GM19455 (cell line): ENCODE results near the gene TBC1D30.

Source experiments
- ATAC-seq: cut with Tn5 transposase; IDR thresholded peaks from one replicate; pipeline ENCODE4 v1.9.1; 2021; ENCODE audit not compliant: unreplicated experiment

The TBC1D30 gene

DNA sequence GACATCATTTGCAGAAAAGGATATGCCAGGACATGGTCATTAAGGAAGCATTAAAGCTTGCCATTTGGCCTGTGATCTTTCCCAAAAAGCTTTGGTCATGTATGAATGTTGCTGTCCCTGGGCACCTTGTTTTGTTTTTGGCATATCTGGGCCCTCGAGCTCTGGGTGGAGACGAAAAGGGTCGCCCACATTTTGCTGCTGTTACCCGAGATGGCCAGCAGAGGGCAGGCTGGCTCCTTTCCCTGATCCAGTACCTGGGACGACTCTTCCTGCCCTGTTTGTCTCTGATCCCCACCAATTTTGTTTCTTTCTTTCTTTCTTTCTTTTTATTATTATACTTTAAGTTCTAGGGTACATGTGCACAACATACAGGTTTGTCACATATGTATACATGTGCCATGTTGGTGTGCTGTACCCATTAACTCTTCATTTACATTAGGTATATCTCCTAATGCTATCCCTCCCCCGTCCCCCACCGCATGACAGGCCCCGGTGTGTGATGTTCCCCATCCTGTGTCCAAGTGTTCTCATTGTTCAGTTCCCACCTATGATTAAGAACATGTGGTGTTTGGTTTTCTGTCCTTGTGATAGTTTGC is 22.2 kb upstream of the TBC1D30 start:
- peak; percentile 57 for ATAC-seq

- no peak for ATAC-seq
These were observed 18.3 kb upstream of the TBC1D30 start for GRCh38 chr12:64806173-64806572.

GRCh38 chr12:64806593-64807460 is 17.6 kb upstream of the TBC1D30 start:
- ATAC-seq = no peak

GRCh38 chr12:64808110-64808509 is 16.3 kb upstream of the TBC1D30 start:
- no peak for ATAC-seq

DNA sequence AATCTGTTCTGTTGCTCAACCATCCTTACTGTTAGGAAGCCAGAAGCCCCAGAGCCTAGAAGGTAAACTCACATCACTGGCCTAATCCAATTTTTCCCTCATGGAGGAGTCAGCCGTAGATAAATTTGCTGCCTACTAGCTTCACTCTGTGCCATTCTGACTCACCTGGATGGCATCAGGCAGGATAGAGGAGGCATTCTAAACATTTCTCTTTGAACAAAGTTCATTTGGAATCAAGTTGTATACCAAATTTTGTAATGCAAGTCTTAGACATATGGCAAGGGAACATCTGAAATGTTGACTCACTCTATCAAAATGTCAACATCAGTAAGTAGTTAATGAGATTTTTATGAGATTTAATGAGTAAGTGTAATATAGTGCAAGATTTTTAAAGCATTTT is 13.6 kb upstream of the TBC1D30 start:
- ATAC-seq = no peak

DNA sequence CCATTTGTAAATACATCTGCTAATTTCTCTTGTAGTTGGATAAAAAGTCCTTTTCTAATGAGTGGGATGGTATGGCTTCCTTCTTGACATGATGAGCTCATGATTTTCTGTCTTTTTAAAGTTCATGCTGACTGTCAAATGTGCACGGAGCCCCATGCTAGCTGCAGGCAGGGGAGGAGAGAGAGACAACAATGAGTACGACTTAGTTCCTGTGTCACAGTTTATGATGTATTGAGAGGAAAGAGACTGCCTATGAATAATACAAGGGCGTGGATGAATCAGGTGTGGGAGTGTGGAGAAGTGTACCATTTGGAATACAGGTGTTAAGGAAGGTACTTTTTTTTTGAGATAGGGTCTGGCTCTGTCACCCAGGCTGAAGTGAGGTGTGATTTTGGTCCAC is 10.7 kb upstream of the TBC1D30 start:
- ATAC-seq = no peak

- ATAC-seq = no peak
These were observed 10.0 kb upstream of the TBC1D30 start for GRCh38 chr12:64814432-64814831.

DNA sequence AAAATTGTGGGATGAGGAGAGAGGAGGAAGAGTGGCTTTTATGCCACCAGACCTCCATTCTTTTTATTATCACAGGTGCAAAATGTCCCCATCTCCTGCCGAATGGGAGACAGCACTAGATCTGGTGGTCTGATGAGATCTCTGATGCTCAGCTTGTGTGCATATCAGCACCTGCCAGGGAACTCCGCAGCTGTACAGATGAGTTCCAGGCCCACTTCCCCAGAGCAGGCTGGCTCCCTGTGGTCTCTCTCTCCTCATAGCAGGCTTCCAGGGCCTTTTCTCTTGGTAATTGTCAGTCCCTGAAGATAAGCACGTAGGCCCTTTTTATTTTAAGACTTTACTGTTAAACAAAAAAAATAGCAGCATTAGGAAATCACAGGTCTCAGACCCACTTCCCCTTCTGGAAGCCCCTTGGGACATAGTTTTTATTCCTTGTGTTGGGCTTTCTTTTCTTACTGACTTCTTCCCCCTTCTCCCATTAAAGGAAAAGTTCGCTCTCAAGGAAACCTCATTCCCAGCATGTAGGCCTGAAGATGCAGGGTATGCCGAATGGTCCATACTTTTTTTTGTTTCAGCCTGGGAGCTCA is 4.5 kb upstream of the TBC1D30 start:
- ATAC-seq = no peak

DNA sequence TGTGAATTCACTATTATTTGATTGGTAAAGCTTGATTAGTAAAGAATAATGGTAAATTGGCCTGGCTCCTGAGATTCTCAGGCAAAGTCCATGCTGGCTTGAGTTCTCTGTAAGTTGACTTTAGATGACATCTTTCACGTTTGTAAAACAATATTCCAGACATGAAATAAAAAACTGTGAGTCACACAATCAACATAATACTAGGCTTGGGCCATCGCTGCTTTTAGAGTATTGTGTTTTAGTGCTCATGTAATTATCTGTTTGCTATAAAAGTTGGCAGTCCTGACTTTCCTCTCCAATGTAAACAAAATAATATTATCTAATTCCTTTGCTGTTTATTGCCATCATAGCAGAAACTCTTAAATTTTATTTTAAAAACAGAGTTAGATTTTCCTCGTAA is 3.9 kb upstream of the TBC1D30 start:
- ATAC-seq = no peak

- ATAC-seq = no peak
These were observed 3.3 kb upstream of the TBC1D30 start for GRCh38 chr12:64821116-64821630.

- peak; percentile 28 for ATAC-seq
These were observed 332 bp upstream of the TBC1D30 start for GRCh38 chr12:64824130-64824499.

- ATAC-seq = no peak
These were observed 935 bp downstream of the TBC1D30 start for GRCh38 chr12:64825143-64826021.

DNA sequence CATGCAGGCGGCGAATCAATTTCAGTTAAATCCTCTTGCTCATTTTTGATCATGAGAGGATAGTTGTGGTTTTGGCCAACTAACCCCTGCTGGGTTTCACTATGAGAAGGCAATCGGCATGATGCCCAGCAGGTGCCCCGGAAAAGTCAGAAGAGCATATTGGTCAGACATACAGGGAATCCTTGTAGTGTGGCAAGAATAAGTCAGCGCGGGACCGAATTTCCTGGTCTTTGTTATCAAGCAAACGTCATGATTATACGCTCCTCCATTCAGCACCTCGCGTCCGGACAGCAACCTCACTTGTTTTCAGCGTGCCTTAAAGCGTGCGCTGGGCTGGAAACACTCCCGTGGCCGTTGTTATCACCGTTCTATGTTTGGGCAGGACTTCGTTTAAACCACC is 1.8 kb downstream of the TBC1D30 start:
- ATAC-seq = no peak

DNA sequence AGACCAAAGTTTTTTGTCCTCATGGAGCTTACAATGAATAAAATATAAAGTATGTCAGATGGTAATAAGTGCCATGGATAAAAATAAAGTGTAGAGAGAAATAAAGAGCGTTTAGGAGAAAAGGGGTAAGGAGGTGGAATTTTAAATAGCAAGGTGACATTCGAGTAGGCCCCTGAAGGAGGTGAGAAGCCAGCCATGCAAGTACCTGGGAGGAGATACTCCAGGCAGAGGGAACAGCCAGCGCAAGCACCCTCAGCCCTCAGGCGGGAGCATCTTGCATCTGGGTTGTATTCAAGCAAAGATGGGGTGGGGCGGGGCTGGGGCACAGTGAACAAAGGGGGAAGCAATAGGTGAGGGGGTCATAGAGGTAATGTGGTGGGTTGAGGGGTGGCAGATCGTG is 4.3 kb downstream of the TBC1D30 start:
- ATAC-seq = no peak

DNA sequence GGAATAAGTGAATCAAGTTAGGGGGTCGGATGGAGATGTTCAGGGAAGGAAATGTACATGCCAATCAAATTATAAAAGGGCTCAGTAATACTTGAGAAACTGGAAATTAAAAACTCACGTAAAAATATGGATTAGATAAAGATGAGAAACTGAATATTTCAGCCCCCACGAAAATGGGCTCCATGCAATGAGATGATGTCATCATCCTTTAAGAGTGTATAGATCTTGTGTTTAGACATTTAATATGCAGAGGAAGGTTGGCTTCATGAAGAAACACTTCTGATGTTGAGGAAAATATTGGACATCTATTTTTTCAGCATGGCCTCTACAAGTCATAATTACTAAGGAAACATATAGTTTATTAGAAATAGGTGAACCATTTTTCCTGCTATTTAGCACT is 9.5 kb downstream of the TBC1D30 start:
- ATAC-seq = no peak

GRCh38 chr12:64835901-64836300 is 11.5 kb downstream of the TBC1D30 start:
- no peak for ATAC-seq

DNA sequence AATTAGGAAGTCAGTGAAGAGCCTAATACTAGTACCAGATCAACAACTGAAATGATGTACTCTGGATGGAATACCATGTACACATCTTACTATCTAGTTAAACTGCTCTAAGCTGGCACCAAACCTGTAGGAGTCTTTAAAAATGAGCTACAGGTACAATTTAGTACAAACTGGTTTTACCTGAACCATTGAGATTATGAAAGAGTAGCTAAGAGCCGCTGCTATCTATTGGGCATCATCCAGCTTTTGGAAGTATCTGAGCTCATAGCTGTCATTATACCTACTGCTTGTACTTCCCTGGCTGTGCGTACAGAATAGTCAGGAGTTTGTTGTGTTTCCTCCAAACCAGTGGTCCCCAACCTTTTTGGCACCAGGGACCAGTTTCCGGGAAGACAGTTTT is 12.4 kb downstream of the TBC1D30 start:
- no peak for ATAC-seq

- no peak for ATAC-seq
These were observed 13.0 kb downstream of the TBC1D30 start for GRCh38 chr12:64837427-64837826.

DNA sequence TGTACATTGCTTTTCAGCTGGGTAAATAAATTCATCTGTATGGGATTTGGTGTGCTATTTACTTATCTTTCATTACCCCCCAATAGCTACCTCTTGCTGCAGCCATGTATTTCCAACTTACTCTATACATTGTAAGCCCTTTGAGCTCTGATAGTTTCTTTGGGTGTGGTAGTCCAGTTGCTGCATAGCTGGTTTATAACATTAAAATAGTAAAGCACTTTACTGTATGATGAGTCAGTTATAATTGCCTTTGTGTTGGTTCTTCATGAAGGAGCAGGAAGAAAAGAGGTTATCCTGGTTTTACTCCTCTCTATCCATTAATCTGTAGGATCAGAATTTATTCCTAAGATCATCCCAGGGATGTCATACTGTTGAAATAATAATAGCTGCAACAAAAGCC is 15.7 kb downstream of the TBC1D30 start:
- no peak for ATAC-seq

DNA sequence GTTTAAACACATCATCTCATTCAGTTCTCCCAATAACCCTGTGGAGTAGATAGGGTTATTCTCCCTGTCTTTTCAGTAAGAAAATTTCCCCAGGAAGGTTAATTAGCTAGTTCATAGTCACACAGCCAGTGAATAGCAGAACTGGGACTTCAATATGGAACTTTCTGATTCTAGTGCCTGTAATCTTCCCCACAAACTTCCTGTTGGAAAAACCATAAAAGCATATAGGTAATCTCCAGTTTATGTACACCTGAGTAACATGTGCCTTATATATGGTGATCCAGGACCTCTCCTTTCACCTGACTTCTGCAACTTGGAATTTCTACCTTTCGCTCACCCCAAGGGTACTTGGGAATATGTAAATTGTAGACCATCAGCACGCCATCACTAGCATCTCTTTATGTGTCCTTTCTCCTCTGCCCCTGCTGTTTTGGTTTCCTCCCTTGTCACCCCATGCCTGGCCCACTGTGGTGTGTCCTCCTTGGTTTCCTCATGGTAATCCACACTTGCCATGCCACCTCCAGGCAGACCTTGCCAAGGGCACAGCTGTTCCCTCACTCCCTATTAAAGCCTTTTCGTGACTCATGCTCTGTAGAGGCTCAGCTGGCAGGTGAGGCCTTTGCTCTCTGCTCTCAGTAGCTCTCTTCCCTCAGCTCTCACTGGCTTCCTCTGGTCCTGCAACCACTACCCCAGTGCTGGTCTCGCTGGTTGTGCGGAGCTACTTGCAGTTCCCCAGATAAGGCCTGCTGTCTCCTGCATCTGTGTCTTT is 16.7 kb downstream of the TBC1D30 start:
- ATAC-seq = no peak
